ENCODE results near the gene MED25. TPM values are rescaled to one million over a fixed set of nuclear protein-coding genes. Genes with fewer than 3 reads are reported as not detected.

Gene MED25
- total RNA-seq, 1 donor from 2014 or later: 58.1 TPM

DNA sequence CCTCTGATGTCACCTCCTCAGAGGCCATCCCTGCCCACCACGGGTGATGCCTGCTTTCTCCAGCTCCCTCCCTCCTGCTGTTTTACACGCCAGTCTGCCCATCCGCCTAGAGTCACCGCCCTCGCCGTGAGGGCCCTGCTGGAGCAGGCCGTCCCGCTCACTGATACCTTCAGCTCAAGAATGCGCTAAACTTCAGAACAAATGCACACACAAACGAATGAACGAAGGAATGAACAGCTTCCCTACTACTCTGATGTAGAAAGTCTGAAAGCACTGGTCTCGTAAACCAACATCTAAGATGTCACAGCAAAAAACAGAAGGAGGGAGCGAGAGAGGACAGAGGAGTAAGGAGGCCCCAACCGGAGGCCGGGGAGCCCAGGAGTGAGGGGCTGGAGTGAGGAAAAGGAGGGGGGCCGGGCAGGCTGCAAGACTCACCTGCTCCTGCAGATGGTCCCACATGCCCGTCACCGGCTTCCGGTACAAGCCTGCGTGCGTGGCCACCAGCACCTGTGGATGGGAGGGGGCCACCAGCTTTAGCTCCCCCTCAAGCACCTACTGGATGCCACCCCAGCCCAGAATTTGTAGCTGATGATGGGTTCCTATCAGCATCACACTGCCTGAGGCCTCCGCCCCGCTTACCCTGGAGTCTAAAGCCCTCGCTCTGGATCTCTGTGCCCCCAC is 45.3 kb downstream of the MED25 start:
- peaks cover 21% of the 10 kb centered on the region for H3K36me3 Mint-ChIP-seq (ENCODE audit: unreplicated experiment)
- no peak for DNase-seq (ENCODE audit: extremely low spot score, unreplicated experiment)
- H3K27me3 Mint-ChIP-seq (ENCODE audit: unreplicated experiment): no peaks in the 10 kb centered on the region
- peaks cover 36% of the 10 kb centered on the region for H3K4me1 Mint-ChIP-seq (ENCODE audit: unreplicated experiment)
- no peak overlapping the region for H3K4me3 Mint-ChIP-seq (ENCODE audit: unreplicated experiment)
- TF ChIP-seq, protein P1, sequence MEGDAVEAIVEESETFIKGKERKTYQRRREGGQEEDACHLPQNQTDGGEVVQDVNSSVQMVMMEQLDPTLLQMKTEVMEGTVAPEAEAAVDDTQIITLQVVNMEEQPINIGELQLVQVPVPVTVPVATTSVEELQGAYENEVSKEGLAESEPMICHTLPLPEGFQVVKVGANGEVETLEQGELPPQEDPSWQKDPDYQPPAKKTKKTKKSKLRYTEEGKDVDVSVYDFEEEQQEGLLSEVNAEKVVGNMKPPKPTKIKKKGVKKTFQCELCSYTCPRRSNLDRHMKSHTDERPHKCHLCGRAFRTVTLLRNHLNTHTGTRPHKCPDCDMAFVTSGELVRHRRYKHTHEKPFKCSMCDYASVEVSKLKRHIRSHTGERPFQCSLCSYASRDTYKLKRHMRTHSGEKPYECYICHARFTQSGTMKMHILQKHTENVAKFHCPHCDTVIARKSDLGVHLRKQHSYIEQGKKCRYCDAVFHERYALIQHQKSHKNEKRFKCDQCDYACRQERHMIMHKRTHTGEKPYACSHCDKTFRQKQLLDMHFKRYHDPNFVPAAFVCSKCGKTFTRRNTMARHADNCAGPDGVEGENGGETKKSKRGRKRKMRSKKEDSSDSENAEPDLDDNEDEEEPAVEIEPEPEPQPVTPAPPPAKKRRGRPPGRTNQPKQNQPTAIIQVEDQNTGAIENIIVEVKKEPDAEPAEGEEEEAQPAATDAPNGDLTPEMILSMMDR (IDR thresholded peaks at IDR 0.05): no peak
- H3K27ac Mint-ChIP-seq (ENCODE audit: unreplicated experiment): no peak overlapping the region
- H3K9me3 Mint-ChIP-seq (ENCODE audit: unreplicated experiment): no peaks in the 10 kb centered on the region

DNA sequence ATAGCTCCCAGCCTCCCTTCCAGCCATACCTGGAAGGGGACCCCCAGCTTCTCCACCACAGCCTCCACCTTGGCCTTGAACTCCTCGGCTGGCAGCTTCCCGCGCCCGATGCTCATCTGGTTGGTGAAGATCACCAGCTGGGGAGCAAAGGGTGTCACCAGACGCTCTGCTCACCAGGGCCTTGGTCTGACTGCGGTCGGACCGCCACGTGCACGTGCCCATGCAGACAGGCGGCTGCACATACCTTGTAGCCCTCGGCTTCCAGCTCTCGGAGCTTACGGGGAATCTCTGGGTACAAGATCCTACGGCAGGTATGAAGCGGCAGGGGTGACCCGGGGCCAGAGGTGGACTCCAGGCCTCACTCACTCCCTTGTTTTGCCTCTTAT is 45.8 kb downstream of the MED25 start:
- Mint-ChIP-seq H3K9me3 (ENCODE audit: unreplicated experiment) (no peaks in the 10 kb centered on the region), H3K4me3 (ENCODE audit: unreplicated experiment) (no peak overlapping the region), H3K36me3 (ENCODE audit: unreplicated experiment) (peaks cover 19% of the 10 kb centered on the region), H3K27ac (ENCODE audit: unreplicated experiment) (no peak overlapping the region), H3K27me3 (ENCODE audit: unreplicated experiment) (no peaks in the 10 kb centered on the region), H3K4me1 (ENCODE audit: unreplicated experiment) (peaks cover 39% of the 10 kb centered on the region)
- no peak for DNase-seq (ENCODE audit: extremely low spot score, unreplicated experiment)
- TF ChIP-seq, protein P1 (IDR thresholded peaks at IDR 0.05): no peak

DNA sequence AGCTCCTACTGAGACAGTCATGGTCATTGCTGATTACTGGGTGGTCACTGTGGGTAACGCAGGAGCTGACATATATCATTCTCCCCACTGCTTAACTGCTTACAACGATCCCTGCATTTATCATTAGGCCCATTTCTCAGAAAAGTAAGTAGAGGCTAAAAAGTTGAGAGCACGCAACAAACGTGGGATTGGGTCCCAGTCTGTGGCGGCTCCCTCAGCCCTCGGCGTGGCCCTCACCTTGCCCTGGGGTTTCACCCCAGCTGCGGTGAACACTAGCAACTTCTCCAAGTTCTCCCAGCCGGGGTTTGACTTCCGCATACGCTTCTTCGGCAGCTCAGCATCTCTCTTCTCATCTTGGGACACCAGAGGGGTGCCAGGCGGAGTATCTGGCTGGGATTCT is 46.8 kb downstream of the MED25 start:
- no peak for DNase-seq (ENCODE audit: extremely low spot score, unreplicated experiment)
- H3K27ac Mint-ChIP-seq (ENCODE audit: unreplicated experiment): no peak overlapping the region
- H3K4me1 Mint-ChIP-seq (ENCODE audit: unreplicated experiment): peaks cover 39% of the 10 kb centered on the region
- peaks cover 18% of the 10 kb centered on the region for H3K36me3 Mint-ChIP-seq (ENCODE audit: unreplicated experiment)
- TF ChIP-seq, protein P1 (IDR thresholded peaks at IDR 0.05): no peak
- H3K4me3 Mint-ChIP-seq (ENCODE audit: unreplicated experiment): peak overlapping the region; percentile 96
- H3K27me3 Mint-ChIP-seq (ENCODE audit: unreplicated experiment): no peaks in the 10 kb centered on the region
- H3K9me3 Mint-ChIP-seq (ENCODE audit: unreplicated experiment): no peaks in the 10 kb centered on the region

DNA sequence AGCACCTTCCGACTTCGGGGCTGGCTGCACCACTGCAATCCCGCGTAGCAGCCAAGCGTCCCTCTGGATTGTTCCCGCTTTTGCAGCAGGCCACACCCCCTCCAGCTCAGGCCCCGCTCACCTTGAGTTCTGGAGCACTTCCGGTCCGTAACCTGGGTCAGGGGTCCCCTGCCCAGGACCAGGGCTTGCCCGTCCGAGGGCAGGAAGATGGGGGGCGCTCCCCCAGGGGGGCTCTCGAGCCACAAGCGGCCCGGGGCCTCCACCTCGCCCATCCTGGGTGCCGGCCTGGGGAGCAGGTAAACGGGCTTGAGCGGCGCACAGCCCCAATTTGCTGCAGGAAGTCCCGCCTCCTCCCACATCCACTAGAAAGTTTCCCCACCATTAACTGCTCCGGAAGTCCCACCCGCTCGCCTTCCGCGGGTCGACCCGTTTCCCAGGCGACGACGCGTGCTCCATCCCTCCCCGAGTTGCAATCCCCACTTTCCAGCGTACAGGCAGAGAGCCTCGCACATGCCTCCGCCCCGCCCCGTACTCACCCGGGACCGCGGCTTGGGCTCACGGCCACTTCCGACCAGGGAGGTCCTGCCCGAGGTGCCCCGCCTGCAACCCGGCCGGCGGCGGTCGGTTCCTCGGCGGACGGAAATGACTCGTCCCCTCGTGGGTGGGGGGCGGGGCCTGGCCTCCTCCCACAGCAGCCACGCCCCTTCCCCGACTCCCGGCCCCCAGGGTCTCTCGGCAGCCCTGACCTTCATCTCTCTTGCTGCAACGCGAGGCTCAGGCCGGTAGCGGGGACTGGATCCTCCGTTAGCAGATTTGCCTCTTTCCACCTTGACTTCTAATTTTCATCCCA is 49.1 kb downstream of the MED25 start, which contains the start of gene PNKP:
Gene PNKP, minus strand, starts transcription at position 644 of the 850 bp plus-strand sequence. Its CDS starts 372 bp downstream, at position 272.
- Mint-ChIP-seq H3K36me3 (ENCODE audit: unreplicated experiment) (peaks cover 14% of the 10 kb centered on the region), H3K4me1 (ENCODE audit: unreplicated experiment) (peaks cover 39% of the 10 kb centered on the region)
- TF ChIP-seq, protein P1 (IDR thresholded peaks at IDR 0.05): no peak

DNA sequence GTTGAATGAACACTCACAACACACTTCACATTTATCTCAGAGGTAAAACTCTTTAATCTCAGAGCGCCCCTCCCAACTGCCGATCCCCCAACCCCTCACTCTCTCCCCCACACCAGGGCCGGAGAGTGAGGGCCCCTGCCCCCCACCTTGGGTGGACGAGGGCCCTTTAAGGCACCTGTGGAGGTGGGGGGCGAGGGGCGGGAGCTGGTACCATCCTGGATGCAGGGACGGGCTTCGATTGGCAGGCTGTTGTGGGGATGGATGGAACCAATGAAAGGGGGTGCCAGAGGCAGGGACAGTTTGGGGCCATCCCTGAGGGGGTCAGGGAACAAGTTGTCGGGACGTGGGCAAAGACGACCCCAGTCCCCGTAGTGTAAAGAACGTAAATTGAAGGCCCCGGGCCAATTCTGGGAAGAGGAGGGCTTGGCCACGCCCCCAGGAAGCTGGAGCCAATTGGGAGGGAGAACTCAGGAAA is 51.0 kb downstream of the MED25 start:
- TF ChIP-seq, protein P1 (IDR thresholded peaks at IDR 0.05): no peak
- no peak overlapping the region for H3K4me3 Mint-ChIP-seq (ENCODE audit: unreplicated experiment)
- no peak overlapping the region for H3K27ac Mint-ChIP-seq (ENCODE audit: unreplicated experiment)
- peaks cover 36% of the 10 kb centered on the region for H3K4me1 Mint-ChIP-seq (ENCODE audit: unreplicated experiment)
- no peak for DNase-seq (ENCODE audit: extremely low spot score, unreplicated experiment)
- peaks cover 7% of the 10 kb centered on the region for H3K36me3 Mint-ChIP-seq (ENCODE audit: unreplicated experiment)
- H3K9me3 Mint-ChIP-seq (ENCODE audit: unreplicated experiment): no peaks in the 10 kb centered on the region
- no peaks in the 10 kb centered on the region for H3K27me3 Mint-ChIP-seq (ENCODE audit: unreplicated experiment)

More for the DNA sequence above, 49.1 kb downstream of the MED25 start, which contains the start of gene PNKP:
- no peaks in the 10 kb centered on the region for H3K27me3 Mint-ChIP-seq (ENCODE audit: unreplicated experiment)
- H3K4me3 Mint-ChIP-seq (ENCODE audit: unreplicated experiment): peak within 1 kb of the TSS; percentile 96
- peak; percentile 96 for DNase-seq (ENCODE audit: extremely low spot score, unreplicated experiment)
- H3K27ac Mint-ChIP-seq (ENCODE audit: unreplicated experiment): no peak within 1 kb of the TSS
- no peaks in the 10 kb centered on the region for H3K9me3 Mint-ChIP-seq (ENCODE audit: unreplicated experiment)

Measured in osteocyte (in vitro differentiated cells).